ENCODE measurements around the gene TCL1A. TPM values are rescaled to one million over a fixed set of nuclear protein-coding genes. Genes with fewer than 3 reads are reported as not detected.

The TCL1A gene
- total and polyA plus RNA-seq, 9 of the 15 experiments (the other 6 are each of a cell fraction or from before 2014, with no cell fraction given), result 0.10 to 0.11 TPM; not detected in 7

DNA sequence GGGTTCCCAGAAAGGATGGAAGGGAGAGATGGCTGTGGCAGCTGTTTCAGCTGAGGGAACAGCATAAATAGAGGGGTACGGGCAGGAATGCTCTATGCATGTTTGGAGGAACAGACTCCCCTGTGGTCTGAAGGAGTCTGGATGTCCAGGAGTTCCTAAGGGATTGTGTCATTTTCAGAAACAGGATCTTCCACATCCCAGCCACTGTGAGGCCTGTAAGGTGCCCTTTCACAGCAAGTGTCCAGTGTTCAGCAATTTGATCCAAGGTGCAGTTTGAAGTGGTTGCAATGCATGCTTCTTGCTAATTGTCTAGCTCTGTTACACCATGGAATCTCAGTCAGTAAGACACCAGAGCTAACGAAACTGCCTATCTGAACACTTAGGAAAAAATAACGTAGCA, 46.7 kb upstream of the TCL1A start:
- CTCF ChIA-PET (ENCODE audit: low intra/inter-chr PET ratio), result no interaction called here
- in situ Hi-C loops (cut with MboI), result no loop called here
- Histone ChIP-seq H3K27ac (ENCODE audit: extremely low read depth, low read depth, low read length) (no peak overlapping the region), H3K4me2 (ENCODE audit: insufficient read depth, low read length) (no peak overlapping the region), H3K79me2 (ENCODE audit: control insufficient read depth, insufficient read depth, low read length) (no peaks in the 10 kb centered on the region), H3K27me3 (ENCODE audit: control insufficient read depth in 2 of 2, insufficient read depth in 2 of 2, low read length in 2 of 2) (no peaks in the 10 kb centered on the region; a peak in 1 of 5 replicates), H3K4me1 (replicated peaks in 1 of 2; ENCODE audit: control insufficient read depth in 2 of 2, insufficient read depth in 2 of 2, low read length in 2 of 2) (no peaks in the 10 kb centered on the region), H3K9me3 (replicated peaks; ENCODE audit: control insufficient read depth, insufficient read depth, low read depth, low read length) (no peaks in the 10 kb centered on the region), H3K36me3 (ENCODE audit: control insufficient read depth, insufficient read depth, low read length) (no peaks in the 10 kb centered on the region), H2AFZ (ENCODE audit: low read depth, low read length) (no peak overlapping the region), H3K9ac (ENCODE audit: insufficient read depth in 1 of 2, low read depth in 2 of 2, low read length in 2 of 2) (no peak overlapping the region), H4K20me1 (replicated peaks; ENCODE audit: control insufficient read depth, insufficient read depth, low read length) (no peaks in the 10 kb centered on the region; the same call in 1 of the 2 replicates), H3K4me3 (no peak overlapping the region), H3K9me1 (ENCODE audit: control insufficient read depth, insufficient read depth, low read length) (no peaks in the 10 kb centered on the region)
- no TSS peak for BruUV-seq (replicated peaks)
- intact Hi-C loops (cut with micrococcal nuclease), result no loop called here
- ATAC-seq (no peak), FAIRE-seq (no peak), DNase-seq (ENCODE audit: extremely low read depth in 1 of 4, low spot score in 3 of 4) (no peak)
- POLR2A ChIA-PET, result no interaction called here
- WGBS (ENCODE audit: insufficient coverage, low coverage, missing lambda C conversion rate), result 0% methylated on average over 3 of the region's 3 CpGs
- TF ChIP-seq DACH1 (IDR thresholded peaks at IDR 0.05; ENCODE audit: partially characterized antibody) (no peak), ZFP36 (IDR thresholded peaks at IDR 0.05; ENCODE audit: low read depth, low read length, partially characterized antibody) (no peak), MCM3 (IDR thresholded peaks at IDR 0.05) (no peak), SUPT5H (IDR thresholded peaks at IDR 0.05) (no peak), SRSF3 (IDR thresholded peaks at IDR 0.05; ENCODE audit: insufficient read depth, low read length) (no peak), KDM5B (IDR thresholded peaks at IDR 0.05; ENCODE audit: insufficient replicate concordance, low read depth, low read length) (no peak), NONO (IDR thresholded peaks at IDR 0.05; ENCODE audit: low read depth in 2 of 2, low read length in 1 of 2) (no peak), PCBP2 (IDR thresholded peaks at IDR 0.05; ENCODE audit: low read depth, low read length, poor library complexity, severe bottlenecking) (no peak), FOXK2 (conservative IDR thresholded peaks at IDR 0.05 in 1 of 2, IDR thresholded peaks at IDR 0.05 in 1 of 2; ENCODE audit: low read depth in 2 of 2) (no peak), CCAR2 (IDR thresholded peaks at IDR 0.05; ENCODE audit: low read depth, low read length) (no peak)
- TF ChIP-seq, protein P1, sequence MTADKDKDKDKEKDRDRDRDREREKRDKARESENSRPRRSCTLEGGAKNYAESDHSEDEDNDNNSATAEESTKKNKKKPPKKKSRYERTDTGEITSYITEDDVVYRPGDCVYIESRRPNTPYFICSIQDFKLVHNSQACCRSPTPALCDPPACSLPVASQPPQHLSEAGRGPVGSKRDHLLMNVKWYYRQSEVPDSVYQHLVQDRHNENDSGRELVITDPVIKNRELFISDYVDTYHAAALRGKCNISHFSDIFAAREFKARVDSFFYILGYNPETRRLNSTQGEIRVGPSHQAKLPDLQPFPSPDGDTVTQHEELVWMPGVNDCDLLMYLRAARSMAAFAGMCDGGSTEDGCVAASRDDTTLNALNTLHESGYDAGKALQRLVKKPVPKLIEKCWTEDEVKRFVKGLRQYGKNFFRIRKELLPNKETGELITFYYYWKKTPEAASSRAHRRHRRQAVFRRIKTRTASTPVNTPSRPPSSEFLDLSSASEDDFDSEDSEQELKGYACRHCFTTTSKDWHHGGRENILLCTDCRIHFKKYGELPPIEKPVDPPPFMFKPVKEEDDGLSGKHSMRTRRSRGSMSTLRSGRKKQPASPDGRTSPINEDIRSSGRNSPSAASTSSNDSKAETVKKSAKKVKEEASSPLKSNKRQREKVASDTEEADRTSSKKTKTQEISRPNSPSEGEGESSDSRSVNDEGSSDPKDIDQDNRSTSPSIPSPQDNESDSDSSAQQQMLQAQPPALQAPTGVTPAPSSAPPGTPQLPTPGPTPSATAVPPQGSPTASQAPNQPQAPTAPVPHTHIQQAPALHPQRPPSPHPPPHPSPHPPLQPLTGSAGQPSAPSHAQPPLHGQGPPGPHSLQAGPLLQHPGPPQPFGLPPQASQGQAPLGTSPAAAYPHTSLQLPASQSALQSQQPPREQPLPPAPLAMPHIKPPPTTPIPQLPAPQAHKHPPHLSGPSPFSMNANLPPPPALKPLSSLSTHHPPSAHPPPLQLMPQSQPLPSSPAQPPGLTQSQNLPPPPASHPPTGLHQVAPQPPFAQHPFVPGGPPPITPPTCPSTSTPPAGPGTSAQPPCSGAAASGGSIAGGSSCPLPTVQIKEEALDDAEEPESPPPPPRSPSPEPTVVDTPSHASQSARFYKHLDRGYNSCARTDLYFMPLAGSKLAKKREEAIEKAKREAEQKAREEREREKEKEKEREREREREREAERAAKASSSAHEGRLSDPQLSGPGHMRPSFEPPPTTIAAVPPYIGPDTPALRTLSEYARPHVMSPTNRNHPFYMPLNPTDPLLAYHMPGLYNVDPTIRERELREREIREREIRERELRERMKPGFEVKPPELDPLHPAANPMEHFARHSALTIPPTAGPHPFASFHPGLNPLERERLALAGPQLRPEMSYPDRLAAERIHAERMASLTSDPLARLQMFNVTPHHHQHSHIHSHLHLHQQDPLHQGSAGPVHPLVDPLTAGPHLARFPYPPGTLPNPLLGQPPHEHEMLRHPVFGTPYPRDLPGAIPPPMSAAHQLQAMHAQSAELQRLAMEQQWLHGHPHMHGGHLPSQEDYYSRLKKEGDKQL (CRISPR knock-in tag; IDR thresholded peaks at IDR 0.05; ENCODE audit: borderline replicate concordance), result no peak
- TF ChIP-seq, protein P2, sequence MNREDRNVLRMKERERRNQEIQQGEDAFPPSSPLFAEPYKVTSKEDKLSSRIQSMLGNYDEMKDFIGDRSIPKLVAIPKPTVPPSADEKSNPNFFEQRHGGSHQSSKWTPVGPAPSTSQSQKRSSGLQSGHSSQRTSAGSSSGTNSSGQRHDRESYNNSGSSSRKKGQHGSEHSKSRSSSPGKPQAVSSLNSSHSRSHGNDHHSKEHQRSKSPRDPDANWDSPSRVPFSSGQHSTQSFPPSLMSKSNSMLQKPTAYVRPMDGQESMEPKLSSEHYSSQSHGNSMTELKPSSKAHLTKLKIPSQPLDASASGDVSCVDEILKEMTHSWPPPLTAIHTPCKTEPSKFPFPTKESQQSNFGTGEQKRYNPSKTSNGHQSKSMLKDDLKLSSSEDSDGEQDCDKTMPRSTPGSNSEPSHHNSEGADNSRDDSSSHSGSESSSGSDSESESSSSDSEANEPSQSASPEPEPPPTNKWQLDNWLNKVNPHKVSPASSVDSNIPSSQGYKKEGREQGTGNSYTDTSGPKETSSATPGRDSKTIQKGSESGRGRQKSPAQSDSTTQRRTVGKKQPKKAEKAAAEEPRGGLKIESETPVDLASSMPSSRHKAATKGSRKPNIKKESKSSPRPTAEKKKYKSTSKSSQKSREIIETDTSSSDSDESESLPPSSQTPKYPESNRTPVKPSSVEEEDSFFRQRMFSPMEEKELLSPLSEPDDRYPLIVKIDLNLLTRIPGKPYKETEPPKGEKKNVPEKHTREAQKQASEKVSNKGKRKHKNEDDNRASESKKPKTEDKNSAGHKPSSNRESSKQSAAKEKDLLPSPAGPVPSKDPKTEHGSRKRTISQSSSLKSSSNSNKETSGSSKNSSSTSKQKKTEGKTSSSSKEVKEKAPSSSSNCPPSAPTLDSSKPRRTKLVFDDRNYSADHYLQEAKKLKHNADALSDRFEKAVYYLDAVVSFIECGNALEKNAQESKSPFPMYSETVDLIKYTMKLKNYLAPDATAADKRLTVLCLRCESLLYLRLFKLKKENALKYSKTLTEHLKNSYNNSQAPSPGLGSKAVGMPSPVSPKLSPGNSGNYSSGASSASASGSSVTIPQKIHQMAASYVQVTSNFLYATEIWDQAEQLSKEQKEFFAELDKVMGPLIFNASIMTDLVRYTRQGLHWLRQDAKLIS (CRISPR knock-in tag; IDR thresholded peaks at IDR 0.05), result no peak
